ENCODE measurements around the gene AATK. TPM values are rescaled to one million over a fixed set of nuclear protein-coding genes. Genes with fewer than 3 reads are reported as not detected.

AATK gene
- polyA plus RNA-seq, 1 of the 3 experiments (the other 2 are of a cell fraction) = 0.51 TPM

DNA sequence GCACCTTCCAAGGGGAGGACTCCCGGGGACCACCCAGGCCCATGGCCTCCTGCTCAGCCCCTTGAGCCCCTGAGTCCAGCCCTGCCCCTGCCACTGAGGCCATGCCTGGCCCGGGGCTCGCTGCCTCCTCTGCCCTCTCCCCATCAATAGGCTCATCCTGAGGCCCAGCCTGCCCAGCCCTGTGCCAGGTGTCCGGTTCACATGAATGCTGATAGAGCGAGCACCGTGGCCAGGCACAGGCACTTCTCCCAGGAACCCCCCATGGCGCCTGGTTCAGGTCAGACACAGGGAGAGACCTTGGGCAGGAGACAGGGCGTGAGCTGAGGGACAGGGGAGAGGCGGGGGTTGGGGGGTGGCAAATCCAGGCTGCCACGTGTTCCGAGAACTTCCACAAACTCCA lies 3.5 kb downstream of the AATK start (continued):
- TF ChIP-seq, protein P1, sequence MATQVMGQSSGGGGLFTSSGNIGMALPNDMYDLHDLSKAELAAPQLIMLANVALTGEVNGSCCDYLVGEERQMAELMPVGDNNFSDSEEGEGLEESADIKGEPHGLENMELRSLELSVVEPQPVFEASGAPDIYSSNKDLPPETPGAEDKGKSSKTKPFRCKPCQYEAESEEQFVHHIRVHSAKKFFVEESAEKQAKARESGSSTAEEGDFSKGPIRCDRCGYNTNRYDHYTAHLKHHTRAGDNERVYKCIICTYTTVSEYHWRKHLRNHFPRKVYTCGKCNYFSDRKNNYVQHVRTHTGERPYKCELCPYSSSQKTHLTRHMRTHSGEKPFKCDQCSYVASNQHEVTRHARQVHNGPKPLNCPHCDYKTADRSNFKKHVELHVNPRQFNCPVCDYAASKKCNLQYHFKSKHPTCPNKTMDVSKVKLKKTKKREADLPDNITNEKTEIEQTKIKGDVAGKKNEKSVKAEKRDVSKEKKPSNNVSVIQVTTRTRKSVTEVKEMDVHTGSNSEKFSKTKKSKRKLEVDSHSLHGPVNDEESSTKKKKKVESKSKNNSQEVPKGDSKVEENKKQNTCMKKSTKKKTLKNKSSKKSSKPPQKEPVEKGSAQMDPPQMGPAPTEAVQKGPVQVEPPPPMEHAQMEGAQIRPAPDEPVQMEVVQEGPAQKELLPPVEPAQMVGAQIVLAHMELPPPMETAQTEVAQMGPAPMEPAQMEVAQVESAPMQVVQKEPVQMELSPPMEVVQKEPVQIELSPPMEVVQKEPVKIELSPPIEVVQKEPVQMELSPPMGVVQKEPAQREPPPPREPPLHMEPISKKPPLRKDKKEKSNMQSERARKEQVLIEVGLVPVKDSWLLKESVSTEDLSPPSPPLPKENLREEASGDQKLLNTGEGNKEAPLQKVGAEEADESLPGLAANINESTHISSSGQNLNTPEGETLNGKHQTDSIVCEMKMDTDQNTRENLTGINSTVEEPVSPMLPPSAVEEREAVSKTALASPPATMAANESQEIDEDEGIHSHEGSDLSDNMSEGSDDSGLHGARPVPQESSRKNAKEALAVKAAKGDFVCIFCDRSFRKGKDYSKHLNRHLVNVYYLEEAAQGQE (IDR thresholded peaks at IDR 0.05; ENCODE audit: low read depth, low read length) = no peak
- no peak for TF ChIP-seq SMC3 (IDR thresholded peaks at IDR 0.05; ENCODE audit: low read depth, low read length)

DNA sequence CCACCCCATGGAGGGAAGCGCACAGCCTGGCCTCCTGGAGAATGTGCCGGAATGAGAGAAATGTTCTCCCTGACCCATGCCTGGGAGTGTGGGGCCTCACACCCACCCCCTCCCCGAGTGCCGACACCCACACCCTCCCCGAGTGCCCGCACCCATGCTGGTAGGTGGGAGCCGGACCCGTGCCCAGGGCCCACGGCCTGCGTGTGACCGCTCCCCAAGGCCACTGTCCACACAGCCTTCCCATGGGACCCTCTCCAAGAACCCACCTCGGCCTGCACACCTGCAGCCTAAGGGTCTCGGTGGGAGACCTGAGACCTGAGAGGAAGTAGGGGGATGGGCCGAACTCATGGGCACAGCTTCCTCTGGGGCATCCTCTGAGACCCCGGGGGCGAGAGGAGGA lies 4.0 kb downstream of the AATK start:
- no peaks in the 10 kb centered on the region for H3K9me3 ChIP-seq
- peaks cover 14% of the 10 kb centered on the region; the same call in 1 of the 2 replicates for H3K27me3 ChIP-seq (ENCODE audit: insufficient read depth)
- H3K4me1 ChIP-seq (ENCODE audit: control insufficient read depth in 1 of 2, insufficient read depth in 2 of 2, low read depth in 1 of 2, low read length in 1 of 2) = peaks cover 0 to 26% of the 10 kb centered on the region in 2 experiments; a peak in 1 of 4 replicates
- H3K9ac ChIP-seq = no peak overlapping the region
- POLR2A ChIA-PET = no interaction called here
- H3K9me2 ChIP-seq = no peaks in the 10 kb centered on the region
- CTCF ChIA-PET = interaction anchor here (1.0 to 4.3 kb wide), 2 partner anchors 19 to 39 kb away, joined by 5 to 42 read pairs; no protein-coding TSS in a partner anchor
- H3K36me3 ChIP-seq (replicated peaks in 1 of 2; ENCODE audit: control insufficient read depth in 1 of 2, insufficient read depth in 2 of 2, low read length in 1 of 2) = no peaks in the 10 kb centered on the region
- no peak overlapping the region for H3K27ac ChIP-seq (ENCODE audit: low read depth in 2 of 2, low read length in 1 of 2)
- WGBS (ENCODE audit: low lambda C conversion rate) = 68% methylated on average over 12 of the region's 16 CpGs
- H2AFZ ChIP-seq (ENCODE audit: low read depth) = no peak overlapping the region
- H4K20me1 ChIP-seq (ENCODE audit: insufficient read depth) = no peaks in the 10 kb centered on the region
- peaks cover 12% of the 10 kb centered on the region for H3F3A ChIP-seq (replicated peaks; ENCODE audit: insufficient read depth)
- H3K79me2 ChIP-seq (ENCODE audit: insufficient read depth) = no peaks in the 10 kb centered on the region
- TF ChIP-seq, protein P2, sequence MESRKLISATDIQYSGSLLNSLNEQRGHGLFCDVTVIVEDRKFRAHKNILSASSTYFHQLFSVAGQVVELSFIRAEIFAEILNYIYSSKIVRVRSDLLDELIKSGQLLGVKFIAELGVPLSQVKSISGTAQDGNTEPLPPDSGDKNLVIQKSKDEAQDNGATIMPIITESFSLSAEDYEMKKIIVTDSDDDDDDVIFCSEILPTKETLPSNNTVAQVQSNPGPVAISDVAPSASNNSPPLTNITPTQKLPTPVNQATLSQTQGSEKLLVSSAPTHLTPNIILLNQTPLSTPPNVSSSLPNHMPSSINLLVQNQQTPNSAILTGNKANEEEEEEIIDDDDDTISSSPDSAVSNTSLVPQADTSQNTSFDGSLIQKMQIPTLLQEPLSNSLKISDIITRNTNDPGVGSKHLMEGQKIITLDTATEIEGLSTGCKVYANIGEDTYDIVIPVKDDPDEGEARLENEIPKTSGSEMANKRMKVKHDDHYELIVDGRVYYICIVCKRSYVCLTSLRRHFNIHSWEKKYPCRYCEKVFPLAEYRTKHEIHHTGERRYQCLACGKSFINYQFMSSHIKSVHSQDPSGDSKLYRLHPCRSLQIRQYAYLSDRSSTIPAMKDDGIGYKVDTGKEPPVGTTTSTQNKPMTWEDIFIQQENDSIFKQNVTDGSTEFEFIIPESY (IDR thresholded peaks at IDR 0.05; ENCODE audit: borderline replicate concordance, low read depth) = no peak
- TF ChIP-seq POLR2AphosphoS5 (IDR thresholded peaks at IDR 0.05; ENCODE audit: low read depth, low read length) (no peak), GATA2 (CRISPR knock-in tag; IDR thresholded peaks at IDR 0.05) (no peak), TCF12 (IDR thresholded peaks at IDR 0.05) (no peak), RCOR1 (IDR thresholded peaks at IDR 0.05; ENCODE audit: low read length) (no peak)
- TF ChIP-seq, protein P1 (IDR thresholded peaks at IDR 0.05; ENCODE audit: low read depth, low read length) = no peak
- no peak overlapping the region for H3K4me2 ChIP-seq
- H3K4me3 ChIP-seq (ENCODE audit: low read depth in 2 of 2, low read length in 1 of 2) = no peak overlapping the region
- no peak for DNase-seq
